Type B pancreatic cell (in vitro differentiated cells): ENCODE data around the gene ADGRG4. TPM values are rescaled to one million over a fixed set of nuclear protein-coding genes. Genes with fewer than 3 reads are reported as not detected.

Experiments used
- DNase-seq: peaks from one replicate; pipeline ENCODE4 v3.0.0; 2021; ENCODE audit warnings: mixed read lengths; ENCODE audit not compliant: unreplicated experiment; ENCODE audit errors: extremely low spot score
- H3K27ac Mint-ChIP-seq: 2 replicates; pipeline ENCODE4 v1.8.0; 2021; ENCODE audit warnings: mild to moderate bottlenecking, mixed read lengths
- H3K27me3 Mint-ChIP-seq: 2 replicates; pipeline ENCODE4 v1.8.0; 2021; ENCODE audit warnings: mixed read lengths
- H3K36me3 Mint-ChIP-seq: 2 replicates; pipeline ENCODE4 v1.8.0; 2021; ENCODE audit warnings: mixed read lengths
- H3K4me1 Mint-ChIP-seq: one replicate; pipeline ENCODE4 v1.8.0; 2021; ENCODE audit warnings: mixed read lengths; ENCODE audit not compliant: unreplicated experiment
- H3K4me3 Mint-ChIP-seq: 2 replicates; pipeline ENCODE4 v1.8.0; 2021; ENCODE audit warnings: mild to moderate bottlenecking, mixed read lengths
- H3K9me3 Mint-ChIP-seq: 2 replicates; pipeline ENCODE4 v1.8.0; 2021; ENCODE audit warnings: mixed read lengths
- CTCF ChIP-seq: fragments of 200-600 bp; sonication (generic); conservative IDR thresholded peaks from 2 replicates; pipeline ENCODE4 v1.5.0; 2021; ENCODE audit warnings: antibody characterized with exemption, mild to moderate bottlenecking
- total RNA-seq: library from RNA; stranded (reverse); gene quantifications from 2 replicates; pipeline ENCODE4 v1.2.1, GENCODE V29; 2021; ENCODE audit warnings: low replicate concordance

The ADGRG4 gene
- total RNA-seq, 1 donor from 2014 or later: 1.2 TPM

GRCh38 chrX:136453114-136453513 is 152.4 kb downstream of the ADGRG4 start:
- Mint-ChIP-seq H3K4me3 (no peak overlapping the region), H3K36me3 (no peaks in the 10 kb centered on the region), H3K4me1 (no peaks in the 10 kb centered on the region), H3K27me3 (no peaks in the 10 kb centered on the region), H3K27ac (no peak overlapping the region), H3K9me3 (no peaks in the 10 kb centered on the region)
- no peak for DNase-seq
- no peak for TF ChIP-seq CTCF

- no peaks in the 10 kb centered on the region for H3K36me3 Mint-ChIP-seq
- H3K9me3 Mint-ChIP-seq: no peaks in the 10 kb centered on the region
- no peaks in the 10 kb centered on the region for H3K4me1 Mint-ChIP-seq
- no peak overlapping the region for H3K4me3 Mint-ChIP-seq
- H3K27ac Mint-ChIP-seq: no peak overlapping the region
- no peaks in the 10 kb centered on the region for H3K27me3 Mint-ChIP-seq
- TF ChIP-seq CTCF: no peak
- DNase-seq: no peak
These were observed 153.0 kb downstream of the ADGRG4 start for GRCh38 chrX:136453771-136454170.

GRCh38 chrX:136456133-136456532 is 155.4 kb downstream of the ADGRG4 start:
- DNase-seq: no peak

GRCh38 chrX:136457303-136457917 is 156.6 kb downstream of the ADGRG4 start:
- no peaks in the 10 kb centered on the region for H3K36me3 Mint-ChIP-seq
- TF ChIP-seq CTCF: no peak
- no peaks in the 10 kb centered on the region for H3K4me1 Mint-ChIP-seq

More at GRCh38 chrX:136456133-136456532, 155.4 kb downstream of the ADGRG4 start:
- Mint-ChIP-seq H3K36me3 (no peaks in the 10 kb centered on the region), H3K27me3 (no peaks in the 10 kb centered on the region), H3K4me3 (no peak overlapping the region), H3K4me1 (no peaks in the 10 kb centered on the region), H3K27ac (no peak overlapping the region), H3K9me3 (no peaks in the 10 kb centered on the region)
- no peak for TF ChIP-seq CTCF

GRCh38 chrX:136464589-136464988 is 163.8 kb downstream of the ADGRG4 start:
- H3K36me3 Mint-ChIP-seq: no peaks in the 10 kb centered on the region
- H3K9me3 Mint-ChIP-seq: no peaks in the 10 kb centered on the region
- no peak for TF ChIP-seq CTCF

More at GRCh38 chrX:136457303-136457917, 156.6 kb downstream of the ADGRG4 start:
- Mint-ChIP-seq H3K27ac (no peak overlapping the region), H3K27me3 (no peaks in the 10 kb centered on the region), H3K9me3 (no peaks in the 10 kb centered on the region), H3K4me3 (no peak overlapping the region)
- DNase-seq: no peak

More at GRCh38 chrX:136464589-136464988, 163.8 kb downstream of the ADGRG4 start:
- H3K27ac Mint-ChIP-seq: no peak overlapping the region
- H3K27me3 Mint-ChIP-seq: no peaks in the 10 kb centered on the region
- H3K4me1 Mint-ChIP-seq: no peaks in the 10 kb centered on the region
- DNase-seq: no peak
- no peak overlapping the region for H3K4me3 Mint-ChIP-seq

Other genes starting within 250 kb of the ADGRG4 start
- 4.4 and 55.3 TPM in 2 replicates for gene FHL1, start 153.4 kb upstream of the ADGRG4 start, total RNA-seq
- gene MAP7D3, start 49.6 kb upstream of the ADGRG4 start, total RNA-seq: 7.3 and 10.3 TPM in 2 replicates
- 0.10 TPM in 1 of 2 replicates, not detected in the other for gene BRS3, start 187.0 kb downstream of the ADGRG4 start, total RNA-seq
- 42.2 and 50.8 TPM in 2 replicates for gene HTATSF1, start 196.6 kb downstream of the ADGRG4 start, total RNA-seq
- gene VGLL1, start 231.3 kb downstream of the ADGRG4 start, total RNA-seq: 22.6 and 78.4 TPM in 2 replicates